Measurements from ENCODE around the gene APOOL. TPM values are rescaled to one million over a fixed set of nuclear protein-coding genes. Genes with fewer than 3 reads are reported as not detected.

APOOL gene
- total and polyA plus RNA-seq, 2 donors (not counting 3 experiments of a cell fraction or from before 2014, with no cell fraction given), result 3.4 to 17.4 TPM

GRCh38 chrX:85108165-85108564 lies 104.5 kb downstream of the APOOL start:
- H3K36me3 ChIP-seq (ENCODE audit: control insufficient read depth in 2 of 2, extremely low read depth in 1 of 2, insufficient read depth in 2 of 2, low read length in 2 of 2), result no peaks in the 10 kb centered on the region
- no peak overlapping the region for H3K9ac ChIP-seq (replicated peaks; ENCODE audit: extremely low read depth, insufficient read depth, low read length)
- no peak for DNase-seq (ENCODE audit: low read depth, low spot score)
- no peak overlapping the region for H3K27ac ChIP-seq (ENCODE audit: insufficient read depth, low read depth, low read length)
- no peaks in the 10 kb centered on the region for H3K9me1 ChIP-seq (replicated peaks; ENCODE audit: control insufficient read depth, extremely low read depth, insufficient read depth, low read length)
- no peaks in the 10 kb centered on the region for H3K9me3 ChIP-seq (replicated peaks; ENCODE audit: control insufficient read depth, insufficient read depth, low read length)
- no peaks in the 10 kb centered on the region for H4K20me1 ChIP-seq (replicated peaks; ENCODE audit: control insufficient read depth, extremely low read depth, insufficient read depth, low read length)
- no peaks in the 10 kb centered on the region for H3K79me2 ChIP-seq (ENCODE audit: control insufficient read depth, insufficient read depth, low read length)
- no peak overlapping the region for H2AFZ ChIP-seq (ENCODE audit: low read depth, low read length)
- ChIA-PET CTCF (no interaction called here), POLR2A (no interaction called here)
- TF ChIP-seq JUN (IDR thresholded peaks at IDR 0.05; ENCODE audit: borderline replicate concordance, insufficient read depth, insufficient read length, low read depth), result no peak
- TF ChIP-seq GATA2 (IDR thresholded peaks at IDR 0.05; ENCODE audit: insufficient read depth, insufficient read length, low read depth, low read length), result no peak
- TF ChIP-seq, protein P1, sequence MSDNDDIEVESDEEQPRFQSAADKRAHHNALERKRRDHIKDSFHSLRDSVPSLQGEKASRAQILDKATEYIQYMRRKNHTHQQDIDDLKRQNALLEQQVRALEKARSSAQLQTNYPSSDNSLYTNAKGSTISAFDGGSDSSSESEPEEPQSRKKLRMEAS (IDR thresholded peaks at IDR 0.05; ENCODE audit: insufficient read depth, insufficient read length), result no peak
- TF ChIP-seq MYC (IDR thresholded peaks at IDR 0.05; ENCODE audit: low read depth, low read length), result no peak
- TF ChIP-seq POLR2A (IDR thresholded peaks at IDR 0.05; ENCODE audit: low read depth, low read length), result no peak
- H3K27me3 ChIP-seq (ENCODE audit: control insufficient read depth in 2 of 2, insufficient read depth in 2 of 2, low read length in 2 of 2), result no peaks in the 10 kb centered on the region
- dilution Hi-C loops (cut with MboI; ENCODE audit: extremely low pct_ligation_motif_present, low sequenced_read_pairs) (no loop called here), intact Hi-C loops (cut with micrococcal nuclease) (no loop called here)
- no peak for FAIRE-seq
- no peak overlapping the region for H3K4me2 ChIP-seq (ENCODE audit: insufficient read depth, low read length)
- H3K4me1 ChIP-seq (ENCODE audit: control insufficient read depth, extremely low read depth, insufficient read depth, low read length), result no peaks in the 10 kb centered on the region
- BruUV-seq (replicated peaks), result no TSS peak
- H3K4me3 ChIP-seq (replicated peaks in 1 of 3; ENCODE audit: insufficient read depth in 1 of 3, low read depth in 1 of 3, low read length in 3 of 3), result no peak overlapping the region

DNA sequence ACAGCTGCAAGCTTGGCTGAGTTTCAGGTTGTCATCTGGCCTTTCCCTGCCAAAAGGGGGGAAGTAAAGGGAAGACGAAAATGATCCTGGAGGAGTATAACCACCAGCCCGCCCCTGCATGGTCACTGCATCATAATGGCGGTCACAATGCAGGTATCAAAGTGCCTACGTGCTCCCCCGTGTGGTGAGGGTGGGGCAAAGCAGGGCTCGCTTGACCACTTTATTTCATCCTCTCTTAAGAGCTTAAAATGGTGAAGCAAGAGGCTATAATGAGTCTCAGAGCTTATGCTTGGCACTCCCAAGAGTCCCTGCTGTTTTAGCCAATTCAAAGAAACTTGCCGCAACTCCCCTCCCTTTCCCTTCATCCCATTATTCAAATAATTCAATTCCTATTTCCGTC lies 105.6 kb downstream of the APOOL start:
- dilution Hi-C loops (cut with MboI; ENCODE audit: extremely low pct_ligation_motif_present, low sequenced_read_pairs) (no loop called here), intact Hi-C loops (cut with micrococcal nuclease) (no loop called here)
- Histone ChIP-seq H3K9ac (replicated peaks; ENCODE audit: extremely low read depth, insufficient read depth, low read length) (no peak overlapping the region), H3K9me1 (replicated peaks; ENCODE audit: control insufficient read depth, extremely low read depth, insufficient read depth, low read length) (no peaks in the 10 kb centered on the region), H3K9me3 (replicated peaks; ENCODE audit: control insufficient read depth, insufficient read depth, low read length) (no peaks in the 10 kb centered on the region), H2AFZ (ENCODE audit: low read depth, low read length) (no peak overlapping the region), H3K27me3 (ENCODE audit: control insufficient read depth in 2 of 2, insufficient read depth in 2 of 2, low read length in 2 of 2) (no peaks in the 10 kb centered on the region), H3K36me3 (ENCODE audit: control insufficient read depth in 2 of 2, extremely low read depth in 1 of 2, insufficient read depth in 2 of 2, low read length in 2 of 2) (no peaks in the 10 kb centered on the region), H3K4me3 (replicated peaks in 1 of 3; ENCODE audit: insufficient read depth in 1 of 3, low read depth in 1 of 3, low read length in 3 of 3) (no peak overlapping the region), H3K79me2 (ENCODE audit: control insufficient read depth, insufficient read depth, low read length) (no peaks in the 10 kb centered on the region), H3K4me1 (ENCODE audit: control insufficient read depth, extremely low read depth, insufficient read depth, low read length) (no peaks in the 10 kb centered on the region), H3K4me2 (ENCODE audit: insufficient read depth, low read length) (no peak overlapping the region), H4K20me1 (replicated peaks; ENCODE audit: control insufficient read depth, extremely low read depth, insufficient read depth, low read length) (no peaks in the 10 kb centered on the region), H3K27ac (ENCODE audit: insufficient read depth, low read depth, low read length) (no peak overlapping the region)
- FAIRE-seq (no peak), DNase-seq (ENCODE audit: low read depth, low spot score) (no peak)
- ChIA-PET POLR2A (no interaction called here), CTCF (interaction anchor here (1.0 to 3.1 kb wide), 2 partner anchors 56 to 436 kb away, joined by 3 to 40 read pairs; no protein-coding TSS in a partner anchor)
- TF ChIP-seq GATA2 (IDR thresholded peaks at IDR 0.05; ENCODE audit: insufficient read depth, insufficient read length, low read depth, low read length), result no peak
- TF ChIP-seq, protein P2, sequence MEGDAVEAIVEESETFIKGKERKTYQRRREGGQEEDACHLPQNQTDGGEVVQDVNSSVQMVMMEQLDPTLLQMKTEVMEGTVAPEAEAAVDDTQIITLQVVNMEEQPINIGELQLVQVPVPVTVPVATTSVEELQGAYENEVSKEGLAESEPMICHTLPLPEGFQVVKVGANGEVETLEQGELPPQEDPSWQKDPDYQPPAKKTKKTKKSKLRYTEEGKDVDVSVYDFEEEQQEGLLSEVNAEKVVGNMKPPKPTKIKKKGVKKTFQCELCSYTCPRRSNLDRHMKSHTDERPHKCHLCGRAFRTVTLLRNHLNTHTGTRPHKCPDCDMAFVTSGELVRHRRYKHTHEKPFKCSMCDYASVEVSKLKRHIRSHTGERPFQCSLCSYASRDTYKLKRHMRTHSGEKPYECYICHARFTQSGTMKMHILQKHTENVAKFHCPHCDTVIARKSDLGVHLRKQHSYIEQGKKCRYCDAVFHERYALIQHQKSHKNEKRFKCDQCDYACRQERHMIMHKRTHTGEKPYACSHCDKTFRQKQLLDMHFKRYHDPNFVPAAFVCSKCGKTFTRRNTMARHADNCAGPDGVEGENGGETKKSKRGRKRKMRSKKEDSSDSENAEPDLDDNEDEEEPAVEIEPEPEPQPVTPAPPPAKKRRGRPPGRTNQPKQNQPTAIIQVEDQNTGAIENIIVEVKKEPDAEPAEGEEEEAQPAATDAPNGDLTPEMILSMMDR (IDR thresholded peaks at IDR 0.05; ENCODE audit: extremely low read depth in 1 of 2, insufficient read depth in 1 of 2, low read depth in 1 of 2, low read length in 2 of 2), result peak; percentile 22 to 31
- BruUV-seq (replicated peaks), result no TSS peak

Data from endothelial cell of umbilical vein (primary cell).